BLaER1 (cell line): Measurements from ENCODE around the gene ST3GAL6.

Source experiments
- H3K27ac ChIP-seq: shearing (Covaris generic); formaldehyde crosslinking; 2 replicates; pipeline ENCODE4 v1.8.1; 2022
- H3K27me3 ChIP-seq: shearing (Covaris generic); formaldehyde crosslinking; 2 replicates; pipeline ENCODE4 v1.8.1; 2022
- H3K36me3 ChIP-seq: shearing (Covaris generic); formaldehyde crosslinking; 2 replicates; pipeline ENCODE4 v1.8.1; 2022
- H3K4me1 ChIP-seq: shearing (Covaris generic); formaldehyde crosslinking; 2 replicates; pipeline ENCODE4 v1.8.1; 2022
- H3K4me2 ChIP-seq: shearing (Covaris generic); formaldehyde crosslinking; 2 replicates; pipeline ENCODE4 v1.8.1; 2022
- H3K4me3 ChIP-seq: shearing (Covaris generic); formaldehyde crosslinking; 2 replicates; pipeline ENCODE4 v1.8.1; 2022
- H3K9ac ChIP-seq: shearing (Covaris generic); formaldehyde crosslinking; 2 replicates; pipeline ENCODE4 v1.8.1; 2022
- H3K9me3 ChIP-seq: shearing (Covaris generic); formaldehyde crosslinking; 2 replicates; pipeline ENCODE4 v1.8.1; 2022
- H4K20me1 ChIP-seq: shearing (Covaris generic); formaldehyde crosslinking; 2 replicates; pipeline ENCODE4 v1.8.1; 2022
- Cebpa-rat ChIP-seq: shearing (Covaris generic); IDR thresholded peaks from 2 replicates; pipeline ENCODE4 v1.8.1; 2022

ST3GAL6 gene

GRCh38 chr3:98809557-98809956, 46.4 kb downstream of the ST3GAL6 start:
- Histone ChIP-seq H3K27me3 (no peaks in the 10 kb centered on the region), H3K4me3 (no peak overlapping the region), H3K9ac (no peak overlapping the region), H3K4me1 (no peaks in the 10 kb centered on the region), H4K20me1 (no peaks in the 10 kb centered on the region), H3K27ac (no peak overlapping the region), H3K36me3 (peaks cover 59% of the 10 kb centered on the region), H3K4me2 (no peak overlapping the region), H3K9me3 (no peaks in the 10 kb centered on the region)
- no peak for TF ChIP-seq Cebpa-rat

- Histone ChIP-seq H3K27ac (no peak overlapping the region), H3K9me3 (no peaks in the 10 kb centered on the region), H3K27me3 (no peaks in the 10 kb centered on the region), H3K9ac (no peak overlapping the region), H3K36me3 (peaks cover 45% of the 10 kb centered on the region), H3K4me2 (no peak overlapping the region), H3K4me1 (no peaks in the 10 kb centered on the region), H3K4me3 (no peak overlapping the region), H4K20me1 (no peaks in the 10 kb centered on the region)
- TF ChIP-seq Cebpa-rat, result no peak
These were observed 47.9 kb downstream of the ST3GAL6 start for GRCh38 chr3:98811048-98811447.

GRCh38 chr3:98812851-98813374, 49.8 kb downstream of the ST3GAL6 start:
- Histone ChIP-seq H3K27ac (no peak overlapping the region), H3K36me3 (peaks cover 26% of the 10 kb centered on the region), H3K9me3 (no peaks in the 10 kb centered on the region), H3K27me3 (no peaks in the 10 kb centered on the region), H3K4me2 (no peak overlapping the region), H3K4me3 (no peak overlapping the region), H4K20me1 (no peaks in the 10 kb centered on the region), H3K4me1 (no peaks in the 10 kb centered on the region), H3K9ac (no peak overlapping the region)
- TF ChIP-seq Cebpa-rat, result no peak

GRCh38 chr3:98814817-98815420, 51.8 kb downstream of the ST3GAL6 start:
- H3K27me3 ChIP-seq, result no peaks in the 10 kb centered on the region
- TF ChIP-seq Cebpa-rat, result no peak
- no peak overlapping the region for H3K27ac ChIP-seq
- H4K20me1 ChIP-seq, result no peaks in the 10 kb centered on the region
- no peak overlapping the region for H3K4me3 ChIP-seq
- H3K4me1 ChIP-seq, result no peaks in the 10 kb centered on the region
- peaks cover 15% of the 10 kb centered on the region for H3K36me3 ChIP-seq
- no peak overlapping the region for H3K9ac ChIP-seq
- H3K4me2 ChIP-seq, result no peak overlapping the region
- H3K9me3 ChIP-seq, result no peaks in the 10 kb centered on the region

- Histone ChIP-seq H3K4me2 (no peak overlapping the region), H3K27me3 (no peaks in the 10 kb centered on the region), H3K4me1 (peaks cover 4% of the 10 kb centered on the region; the same call in 1 of the 2 replicates), H3K27ac (no peak overlapping the region), H3K4me3 (no peak overlapping the region), H3K9ac (no peak overlapping the region), H3K9me3 (no peaks in the 10 kb centered on the region), H3K36me3 (peaks cover 11% of the 10 kb centered on the region), H4K20me1 (no peaks in the 10 kb centered on the region)
- TF ChIP-seq Cebpa-rat, result no peak
These were observed 54.5 kb downstream of the ST3GAL6 start for GRCh38 chr3:98817547-98818041.

GRCh38 chr3:98821063-98821462, 57.9 kb downstream of the ST3GAL6 start:
- Histone ChIP-seq H3K9ac (no peak overlapping the region), H3K27me3 (no peaks in the 10 kb centered on the region), H4K20me1 (no peaks in the 10 kb centered on the region), H3K36me3 (peaks cover 8% of the 10 kb centered on the region), H3K9me3 (no peaks in the 10 kb centered on the region), H3K4me2 (no peak overlapping the region), H3K4me1 (peaks cover 4% of the 10 kb centered on the region; the same call in 1 of the 2 replicates), H3K4me3 (no peak overlapping the region), H3K27ac (no peak overlapping the region)
- TF ChIP-seq Cebpa-rat, result no peak

GRCh38 chr3:98823791-98824190, 60.7 kb downstream of the ST3GAL6 start:
- Histone ChIP-seq H3K4me1 (peaks cover 4% of the 10 kb centered on the region; the same call in 1 of the 2 replicates), H3K4me2 (no peak overlapping the region), H3K4me3 (no peak overlapping the region), H3K36me3 (0 out of 2 replicates have a peak, but pooled peaks cover 3% of the 10 kb centered on the region), H4K20me1 (no peaks in the 10 kb centered on the region), H3K9ac (no peak overlapping the region), H3K27me3 (no peaks in the 10 kb centered on the region), H3K9me3 (no peaks in the 10 kb centered on the region), H3K27ac (no peak overlapping the region)
- no peak for TF ChIP-seq Cebpa-rat

- H3K27me3 ChIP-seq, result no peaks in the 10 kb centered on the region
- no peaks in the 10 kb centered on the region for H4K20me1 ChIP-seq
- TF ChIP-seq Cebpa-rat, result no peak
- H3K4me3 ChIP-seq, result no peak overlapping the region
- H3K27ac ChIP-seq, result no peak overlapping the region
- H3K9me3 ChIP-seq, result peaks cover 1% of the 10 kb centered on the region
- H3K4me2 ChIP-seq, result no peak overlapping the region
- H3K36me3 ChIP-seq, result 0 out of 2 replicates have a peak, but pooled peaks cover 3% of the 10 kb centered on the region
- peaks cover 4% of the 10 kb centered on the region; the same call in 1 of the 2 replicates for H3K4me1 ChIP-seq
- H3K9ac ChIP-seq, result no peak overlapping the region
These were observed 61.1 kb downstream of the ST3GAL6 start for GRCh38 chr3:98824256-98824655.

- Histone ChIP-seq H3K36me3 (0 out of 2 replicates have a peak, but pooled peaks cover 3% of the 10 kb centered on the region), H4K20me1 (no peaks in the 10 kb centered on the region), H3K4me3 (no peak overlapping the region), H3K4me2 (no peak overlapping the region), H3K27ac (no peak overlapping the region), H3K4me1 (0 out of 2 replicates have a peak, but pooled peaks cover under 1% of the 10 kb centered on the region), H3K27me3 (no peaks in the 10 kb centered on the region), H3K9me3 (peaks cover 9% of the 10 kb centered on the region), H3K9ac (no peak overlapping the region)
- TF ChIP-seq Cebpa-rat, result no peak
These were observed 63.0 kb downstream of the ST3GAL6 start for GRCh38 chr3:98826126-98826525.

- H3K4me2 ChIP-seq, result no peak overlapping the region
- H3K27ac ChIP-seq, result no peak overlapping the region
- TF ChIP-seq Cebpa-rat, result no peak
These were observed 64.2 kb downstream of the ST3GAL6 start for GRCh38 chr3:98827221-98827920.

More at GRCh38 chr3:98827221-98827920, 64.2 kb downstream of the ST3GAL6 start:
- Histone ChIP-seq H3K4me3 (no peak overlapping the region), H3K36me3 (0 out of 2 replicates have a peak, but pooled peaks cover 3% of the 10 kb centered on the region), H3K4me1 (no peaks in the 10 kb centered on the region), H3K27me3 (no peaks in the 10 kb centered on the region), H4K20me1 (no peaks in the 10 kb centered on the region), H3K9me3 (peaks cover 10% of the 10 kb centered on the region), H3K9ac (no peak overlapping the region)
